HUES6 (cell line): ENCODE data around the gene SLC6A4.

Source experiments
- H3K27ac ChIP-seq: 2 replicates; pipeline ENCODE4 v1.7.0; 2013; ENCODE audit warnings: low read depth, mild to moderate bottlenecking, low read length, inconsistent platforms
- H3K27me3 ChIP-seq: 2 replicates; pipeline ENCODE4 v1.6.1; 2013; ENCODE audit warnings: low read length; ENCODE audit not compliant: control insufficient read depth, insufficient read depth
- H3K36me3 ChIP-seq: 2 replicates; pipeline ENCODE4 v1.6.1; 2013; ENCODE audit warnings: low read length; ENCODE audit not compliant: control insufficient read depth, insufficient read depth
- H3K4me1 ChIP-seq: 2 replicates; pipeline ENCODE4 v1.6.1; 2013; ENCODE audit warnings: low read length; ENCODE audit not compliant: control insufficient read depth, insufficient read depth
- H3K4me3 ChIP-seq: 2 replicates; pipeline ENCODE4 v1.5.1; 2013; ENCODE audit warnings: low read depth, low read length
- H3K9ac ChIP-seq: one replicate; pipeline ENCODE4 v1.6.1; 2013; ENCODE audit warnings: mild to moderate bottlenecking, low read length
- H3K9me3 ChIP-seq: 2 replicates; pipeline ENCODE4 v1.6.1; 2013; ENCODE audit warnings: low read depth, low read length; ENCODE audit not compliant: control insufficient read depth, insufficient read depth

Gene SLC6A4

GRCh38 chr17:30235386-30236296, at the start of gene SLC6A4:
TSS of gene SLC6A4 (minus strand) at chr17:30235697. CDS start at chr17:30221958, 13,739 bp downstream.
- Histone ChIP-seq H3K9me3 (no peaks in the 10 kb centered on the region), H3K27ac (no peak within 1 kb of the TSS), H3K36me3 (no peaks in the 10 kb centered on the region), H3K9ac (no peak within 1 kb of the TSS), H3K4me1 (peaks cover 20% of the 10 kb centered on the region), H3K4me3 (peak within 1 kb of the TSS; percentile 68), H3K27me3 (peaks cover 85% of the 10 kb centered on the region)

GRCh38 chr17:30279156-30279555, 43.7 kb upstream of the SLC6A4 start:
- Histone ChIP-seq H3K36me3 (peaks cover 86% of the 10 kb centered on the region), H3K4me3 (no peak overlapping the region), H3K27me3 (no peaks in the 10 kb centered on the region), H3K9ac (no peak overlapping the region), H3K4me1 (no peaks in the 10 kb centered on the region), H3K9me3 (no peaks in the 10 kb centered on the region), H3K27ac (no peak overlapping the region)

- Histone ChIP-seq H3K4me3 (no peak overlapping the region), H3K9me3 (no peaks in the 10 kb centered on the region), H3K36me3 (peaks cover 87% of the 10 kb centered on the region), H3K9ac (no peak overlapping the region), H3K27ac (no peak overlapping the region), H3K4me1 (no peaks in the 10 kb centered on the region), H3K27me3 (no peaks in the 10 kb centered on the region)
Measured at GRCh38 chr17:30278032-30278431, 42.5 kb upstream of the SLC6A4 start.

GRCh38 chr17:30275911-30276310, 40.4 kb upstream of the SLC6A4 start:
- no peak overlapping the region for H3K4me3 ChIP-seq
- H3K27me3 ChIP-seq = no peaks in the 10 kb centered on the region
- no peak overlapping the region for H3K27ac ChIP-seq
- H3K36me3 ChIP-seq = peaks cover 88% of the 10 kb centered on the region
- H3K9ac ChIP-seq = no peak overlapping the region
- no peaks in the 10 kb centered on the region; the same call in 1 of the 2 replicates for H3K4me1 ChIP-seq
- no peaks in the 10 kb centered on the region for H3K9me3 ChIP-seq

GRCh38 chr17:30274887-30275286, 39.4 kb upstream of the SLC6A4 start:
- no peaks in the 10 kb centered on the region for H3K9me3 ChIP-seq
- no peaks in the 10 kb centered on the region; the same call in 1 of the 2 replicates for H3K4me1 ChIP-seq
- H3K27ac ChIP-seq = no peak overlapping the region
- H3K36me3 ChIP-seq = peaks cover 86% of the 10 kb centered on the region
- H3K4me3 ChIP-seq = no peak overlapping the region
- H3K9ac ChIP-seq = no peak overlapping the region
- no peaks in the 10 kb centered on the region for H3K27me3 ChIP-seq

GRCh38 chr17:30273373-30273772, 37.9 kb upstream of the SLC6A4 start:
- Histone ChIP-seq H3K9me3 (no peaks in the 10 kb centered on the region), H3K27ac (no peak overlapping the region), H3K4me1 (no peaks in the 10 kb centered on the region; the same call in 1 of the 2 replicates), H3K27me3 (no peaks in the 10 kb centered on the region), H3K36me3 (peaks cover 77% of the 10 kb centered on the region), H3K9ac (no peak overlapping the region), H3K4me3 (no peak overlapping the region)

- Histone ChIP-seq H3K36me3 (peaks cover 79% of the 10 kb centered on the region), H3K4me3 (no peak overlapping the region), H3K27me3 (no peaks in the 10 kb centered on the region), H3K9ac (no peak overlapping the region), H3K9me3 (no peaks in the 10 kb centered on the region), H3K4me1 (no peaks in the 10 kb centered on the region; the same call in 1 of the 2 replicates), H3K27ac (no peak overlapping the region; the same call in 1 of the 2 replicates)
Measured at GRCh38 chr17:30271102-30271501, 35.6 kb upstream of the SLC6A4 start.

- Histone ChIP-seq H3K4me3 (no peak overlapping the region), H3K27ac (no peak overlapping the region), H3K9ac (no peak overlapping the region), H3K4me1 (no peaks in the 10 kb centered on the region; the same call in 1 of the 2 replicates), H3K9me3 (no peaks in the 10 kb centered on the region), H3K27me3 (no peaks in the 10 kb centered on the region), H3K36me3 (peaks cover 84% of the 10 kb centered on the region)
Measured at GRCh38 chr17:30267625-30268024, 32.1 kb upstream of the SLC6A4 start.

GRCh38 chr17:30263552-30264333, 28.2 kb upstream of the SLC6A4 start:
- Histone ChIP-seq H3K27ac (no peak overlapping the region), H3K4me1 (no peaks in the 10 kb centered on the region), H3K9me3 (no peaks in the 10 kb centered on the region), H3K4me3 (no peak overlapping the region), H3K27me3 (no peaks in the 10 kb centered on the region), H3K9ac (no peak overlapping the region), H3K36me3 (peaks cover 78% of the 10 kb centered on the region)

- H3K36me3 ChIP-seq = peaks cover 57% of the 10 kb centered on the region
- no peaks in the 10 kb centered on the region for H3K27me3 ChIP-seq
- H3K27ac ChIP-seq = no peak overlapping the region
- no peak overlapping the region for H3K9ac ChIP-seq
- H3K4me1 ChIP-seq = no peaks in the 10 kb centered on the region
- no peak overlapping the region for H3K4me3 ChIP-seq
- no peaks in the 10 kb centered on the region for H3K9me3 ChIP-seq
Measured at GRCh38 chr17:30256756-30257506, 21.4 kb upstream of the SLC6A4 start.
